SK-N-SH treated with all-trans-retinoic acid at 6 μM for 48 hours (cell line): ENCODE data around the gene KRT83.

Source experiments
- ARNTL ChIP-seq: fragments of 450-650 bp; formaldehyde crosslinking; IDR thresholded peaks from 2 replicates; pipeline ENCODE4 v1.5.0; 2020; ENCODE audit warnings: low read depth, mild to moderate bottlenecking, moderate library complexity, borderline replicate concordance
- ESRRG ChIP-seq: fragments of 250-450 bp; sonication (Bioruptor Pico); IDR thresholded peaks from 2 replicates; pipeline ENCODE4 v1.6.1; 2021; ENCODE audit warnings: mild to moderate bottlenecking
- GLIS3 ChIP-seq: fragments of 250-450 bp; sonication (Bioruptor Pico); IDR thresholded peaks from 2 replicates; pipeline ENCODE4 v1.5.0; 2020; ENCODE audit warnings: mild to moderate bottlenecking, moderate library complexity
- TCF4 ChIP-seq: fragments of 250-450 bp; sonication (Bioruptor Pico); IDR thresholded peaks from 2 replicates; pipeline ENCODE4 v1.8.0; 2021; ENCODE audit warnings: mild to moderate bottlenecking, moderate library complexity, borderline replicate concordance
- TOX ChIP-seq: fragments of 250-450 bp; sonication (Bioruptor Pico); IDR thresholded peaks from 2 replicates; pipeline ENCODE4 v1.8.0; 2021; ENCODE audit warnings: mild to moderate bottlenecking, moderate library complexity, borderline replicate concordance
- ZFP3 ChIP-seq: fragments of 250-450 bp; sonication (Bioruptor Pico); IDR thresholded peaks from 2 replicates; pipeline ENCODE4 v1.5.0; 2020; ENCODE audit warnings: mild to moderate bottlenecking, moderate library complexity
- ZNF70 ChIP-seq: fragments of 450-650 bp; formaldehyde crosslinking; IDR thresholded peaks from 2 replicates; pipeline ENCODE4 v1.5.0; 2020; ENCODE audit warnings: mild to moderate bottlenecking, moderate library complexity
- TF ChIP-seq, protein P1 (sequence below): fragments of 250-450 bp; sonication (Bioruptor Pico); IDR thresholded peaks from 2 replicates; pipeline ENCODE4 v1.5.1; 2021; ENCODE audit warnings: mild to moderate bottlenecking, moderate library complexity
- TF ChIP-seq, protein P2 (sequence below): fragments of 250-450 bp; sonication (Bioruptor Pico); IDR thresholded peaks from 2 replicates; pipeline ENCODE4 v1.8.0; 2020; ENCODE audit warnings: mild to moderate bottlenecking, moderate library complexity, borderline replicate concordance
- TF ChIP-seq, protein P3 (sequence below): fragments of 250-450 bp; sonication (Bioruptor Pico); IDR thresholded peaks from 2 replicates; pipeline ENCODE4 v1.5.0; 2020; ENCODE audit warnings: mild to moderate bottlenecking, moderate library complexity
- TF ChIP-seq, protein P4 (sequence below): fragments of 250-450 bp; sonication (Bioruptor Pico); IDR thresholded peaks from 2 replicates; pipeline ENCODE4 v1.8.0; 2021; ENCODE audit warnings: low read depth, mild to moderate bottlenecking, moderate library complexity, borderline replicate concordance

DNA sequence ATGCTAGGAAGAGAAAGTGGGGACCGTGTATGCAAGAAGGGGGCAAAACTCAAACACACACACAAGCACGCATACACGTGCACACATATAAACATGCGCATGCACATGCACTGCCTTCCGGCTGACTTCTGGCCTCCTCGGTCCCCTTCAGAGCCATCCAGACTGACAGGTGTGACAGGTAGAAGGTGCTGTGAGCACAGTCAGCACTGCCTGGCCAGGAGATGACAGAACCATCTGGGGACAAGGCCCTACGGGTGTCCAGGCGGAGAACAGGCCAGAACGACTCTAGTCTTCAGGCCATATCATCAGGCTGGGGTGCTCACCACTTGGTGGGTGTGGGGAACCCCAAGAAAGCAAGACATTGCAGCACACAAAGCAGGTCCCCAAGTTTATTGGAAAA, 7.3 kb downstream of the KRT83 start:
- TF ChIP-seq, protein P1, sequence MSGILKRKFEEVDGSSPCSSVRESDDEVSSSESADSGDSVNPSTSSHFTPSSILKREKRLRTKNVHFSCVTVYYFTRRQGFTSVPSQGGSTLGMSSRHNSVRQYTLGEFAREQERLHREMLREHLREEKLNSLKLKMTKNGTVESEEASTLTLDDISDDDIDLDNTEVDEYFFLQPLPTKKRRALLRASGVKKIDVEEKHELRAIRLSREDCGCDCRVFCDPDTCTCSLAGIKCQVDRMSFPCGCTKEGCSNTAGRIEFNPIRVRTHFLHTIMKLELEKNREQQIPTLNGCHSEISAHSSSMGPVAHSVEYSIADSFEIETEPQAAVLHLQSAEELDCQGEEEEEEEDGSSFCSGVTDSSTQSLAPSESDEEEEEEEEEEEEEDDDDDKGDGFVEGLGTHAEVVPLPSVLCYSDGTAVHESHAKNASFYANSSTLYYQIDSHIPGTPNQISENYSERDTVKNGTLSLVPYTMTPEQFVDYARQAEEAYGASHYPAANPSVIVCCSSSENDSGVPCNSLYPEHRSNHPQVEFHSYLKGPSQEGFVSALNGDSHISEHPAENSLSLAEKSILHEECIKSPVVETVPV (CRISPR knock-in tag): no peak
- TF ChIP-seq TOX (no peak), ZFP3 (CRISPR knock-in tag) (no peak), ARNTL (CRISPR knock-in tag) (no peak), ESRRG (CRISPR knock-in tag) (no peak), ZNF70 (CRISPR knock-in tag) (no peak), GLIS3 (no peak), TCF4 (CRISPR knock-in tag) (no peak)
- TF ChIP-seq, protein P2, sequence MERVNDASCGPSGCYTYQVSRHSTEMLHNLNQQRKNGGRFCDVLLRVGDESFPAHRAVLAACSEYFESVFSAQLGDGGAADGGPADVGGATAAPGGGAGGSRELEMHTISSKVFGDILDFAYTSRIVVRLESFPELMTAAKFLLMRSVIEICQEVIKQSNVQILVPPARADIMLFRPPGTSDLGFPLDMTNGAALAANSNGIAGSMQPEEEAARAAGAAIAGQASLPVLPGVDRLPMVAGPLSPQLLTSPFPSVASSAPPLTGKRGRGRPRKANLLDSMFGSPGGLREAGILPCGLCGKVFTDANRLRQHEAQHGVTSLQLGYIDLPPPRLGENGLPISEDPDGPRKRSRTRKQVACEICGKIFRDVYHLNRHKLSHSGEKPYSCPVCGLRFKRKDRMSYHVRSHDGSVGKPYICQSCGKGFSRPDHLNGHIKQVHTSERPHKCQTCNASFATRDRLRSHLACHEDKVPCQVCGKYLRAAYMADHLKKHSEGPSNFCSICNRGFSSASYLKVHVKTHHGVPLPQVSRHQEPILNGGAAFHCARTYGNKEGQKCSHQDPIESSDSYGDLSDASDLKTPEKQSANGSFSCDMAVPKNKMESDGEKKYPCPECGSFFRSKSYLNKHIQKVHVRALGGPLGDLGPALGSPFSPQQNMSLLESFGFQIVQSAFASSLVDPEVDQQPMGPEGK (CRISPR knock-in tag): no peak
- TF ChIP-seq, protein P3, sequence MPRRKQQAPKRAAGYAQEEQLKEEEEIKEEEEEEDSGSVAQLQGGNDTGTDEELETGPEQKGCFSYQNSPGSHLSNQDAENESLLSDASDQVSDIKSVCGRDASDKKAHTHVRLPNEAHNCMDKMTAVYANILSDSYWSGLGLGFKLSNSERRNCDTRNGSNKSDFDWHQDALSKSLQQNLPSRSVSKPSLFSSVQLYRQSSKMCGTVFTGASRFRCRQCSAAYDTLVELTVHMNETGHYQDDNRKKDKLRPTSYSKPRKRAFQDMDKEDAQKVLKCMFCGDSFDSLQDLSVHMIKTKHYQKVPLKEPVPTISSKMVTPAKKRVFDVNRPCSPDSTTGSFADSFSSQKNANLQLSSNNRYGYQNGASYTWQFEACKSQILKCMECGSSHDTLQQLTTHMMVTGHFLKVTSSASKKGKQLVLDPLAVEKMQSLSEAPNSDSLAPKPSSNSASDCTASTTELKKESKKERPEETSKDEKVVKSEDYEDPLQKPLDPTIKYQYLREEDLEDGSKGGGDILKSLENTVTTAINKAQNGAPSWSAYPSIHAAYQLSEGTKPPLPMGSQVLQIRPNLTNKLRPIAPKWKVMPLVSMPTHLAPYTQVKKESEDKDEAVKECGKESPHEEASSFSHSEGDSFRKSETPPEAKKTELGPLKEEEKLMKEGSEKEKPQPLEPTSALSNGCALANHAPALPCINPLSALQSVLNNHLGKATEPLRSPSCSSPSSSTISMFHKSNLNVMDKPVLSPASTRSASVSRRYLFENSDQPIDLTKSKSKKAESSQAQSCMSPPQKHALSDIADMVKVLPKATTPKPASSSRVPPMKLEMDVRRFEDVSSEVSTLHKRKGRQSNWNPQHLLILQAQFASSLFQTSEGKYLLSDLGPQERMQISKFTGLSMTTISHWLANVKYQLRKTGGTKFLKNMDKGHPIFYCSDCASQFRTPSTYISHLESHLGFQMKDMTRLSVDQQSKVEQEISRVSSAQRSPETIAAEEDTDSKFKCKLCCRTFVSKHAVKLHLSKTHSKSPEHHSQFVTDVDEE (CRISPR knock-in tag): no peak
- TF ChIP-seq, protein P4, sequence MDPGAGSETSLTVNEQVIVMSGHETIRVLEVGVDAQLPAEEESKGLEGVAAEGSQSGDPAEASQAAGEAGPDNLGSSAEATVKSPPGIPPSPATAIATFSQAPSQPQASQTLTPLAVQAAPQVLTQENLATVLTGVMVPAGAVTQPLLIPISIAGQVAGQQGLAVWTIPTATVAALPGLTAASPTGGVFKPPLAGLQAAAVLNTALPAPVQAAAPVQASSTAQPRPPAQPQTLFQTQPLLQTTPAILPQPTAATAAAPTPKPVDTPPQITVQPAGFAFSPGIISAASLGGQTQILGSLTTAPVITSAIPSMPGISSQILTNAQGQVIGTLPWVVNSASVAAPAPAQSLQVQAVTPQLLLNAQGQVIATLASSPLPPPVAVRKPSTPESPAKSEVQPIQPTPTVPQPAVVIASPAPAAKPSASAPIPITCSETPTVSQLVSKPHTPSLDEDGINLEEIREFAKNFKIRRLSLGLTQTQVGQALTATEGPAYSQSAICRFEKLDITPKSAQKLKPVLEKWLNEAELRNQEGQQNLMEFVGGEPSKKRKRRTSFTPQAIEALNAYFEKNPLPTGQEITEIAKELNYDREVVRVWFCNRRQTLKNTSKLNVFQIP (CRISPR knock-in tag): no peak
